Hematopoietic multipotent progenitor cell (in vitro differentiated cells): ENCODE results near the gene PLXNA4. TPM values are rescaled to one million over a fixed set of nuclear protein-coding genes. Genes with fewer than 3 reads are reported as not detected.

Experiments
- DNase-seq, 3 donors: peaks; one replicate each; pipeline ENCODE4 v3.0.0-alpha.2; 2011 to 2015; ENCODE audit warnings: low read depth in 2 of 3, low spot score in 2 of 3
- total RNA-seq: library from RNA; depleted of rRNA; stranded (reverse); fragments of >200 nt; gene quantifications from one replicate; pipeline ENCODE4 v1.2.3, GENCODE V29; 2012

PLXNA4 gene
- total RNA-seq, 1 donor: 0.27 TPM

- DNase-seq: no peak
These were observed 238.7 kb downstream of the PLXNA4 start for GRCh38 chr7:132337450-132338080.

GRCh38 chr7:132336797-132337196, 239.5 kb downstream of the PLXNA4 start:
- DNase-seq: no peak

GRCh38 chr7:132333301-132333700, 243.0 kb downstream of the PLXNA4 start:
- no peak for DNase-seq

GRCh38 chr7:132328760-132329159, 247.5 kb downstream of the PLXNA4 start:
- no peak for DNase-seq

GRCh38 chr7:132328047-132328620, 248.1 kb downstream of the PLXNA4 start:
- no peak for DNase-seq

GRCh38 chr7:132326878-132327589, 249.2 kb downstream of the PLXNA4 start:
- DNase-seq: no peak

GRCh38 chr7:132322970-132323369, 253.3 kb downstream of the PLXNA4 start:
- no peak for DNase-seq

GRCh38 chr7:132321387-132321786, 254.9 kb downstream of the PLXNA4 start:
- peak in 1 of 3 donors; percentile 9 for DNase-seq

GRCh38 chr7:132319481-132319880, 256.8 kb downstream of the PLXNA4 start:
- DNase-seq: peak in 1 of 3 donors; percentile 32

- peak; percentile 58 to 91 (median 82) for DNase-seq
These were observed 257.6 kb downstream of the PLXNA4 start for GRCh38 chr7:132318352-132319318.

- no peak for DNase-seq
These were observed 258.4 kb downstream of the PLXNA4 start for GRCh38 chr7:132317701-132318351.

GRCh38 chr7:132312531-132313055, 263.7 kb downstream of the PLXNA4 start:
- DNase-seq: no peak

GRCh38 chr7:132311733-132312132, 264.5 kb downstream of the PLXNA4 start:
- no peak for DNase-seq

- no peak for DNase-seq
These were observed 267.0 kb downstream of the PLXNA4 start for GRCh38 chr7:132309102-132309805.

GRCh38 chr7:132307465-132307864, 268.8 kb downstream of the PLXNA4 start:
- DNase-seq: no peak

GRCh38 chr7:132300599-132301277, 275.5 kb downstream of the PLXNA4 start:
- no peak for DNase-seq

GRCh38 chr7:132298790-132299189, 277.5 kb downstream of the PLXNA4 start:
- no peak for DNase-seq

GRCh38 chr7:132296820-132297219, 279.4 kb downstream of the PLXNA4 start:
- DNase-seq: no peak

- DNase-seq: no peak
These were observed 281.1 kb downstream of the PLXNA4 start for GRCh38 chr7:132295175-132295574.
